Measurements from ENCODE around the gene SPTB. TPM values are rescaled to one million over a fixed set of nuclear protein-coding genes. Genes with fewer than 3 reads are reported as not detected.
A peak's percentile ranks its signal among the peaks of the same experiment; 100 is the strongest.

Gene SPTB
- total and polyA plus RNA-seq, 9 donors: 0.28 to 1.4 (median 0.68) TPM

DNA sequence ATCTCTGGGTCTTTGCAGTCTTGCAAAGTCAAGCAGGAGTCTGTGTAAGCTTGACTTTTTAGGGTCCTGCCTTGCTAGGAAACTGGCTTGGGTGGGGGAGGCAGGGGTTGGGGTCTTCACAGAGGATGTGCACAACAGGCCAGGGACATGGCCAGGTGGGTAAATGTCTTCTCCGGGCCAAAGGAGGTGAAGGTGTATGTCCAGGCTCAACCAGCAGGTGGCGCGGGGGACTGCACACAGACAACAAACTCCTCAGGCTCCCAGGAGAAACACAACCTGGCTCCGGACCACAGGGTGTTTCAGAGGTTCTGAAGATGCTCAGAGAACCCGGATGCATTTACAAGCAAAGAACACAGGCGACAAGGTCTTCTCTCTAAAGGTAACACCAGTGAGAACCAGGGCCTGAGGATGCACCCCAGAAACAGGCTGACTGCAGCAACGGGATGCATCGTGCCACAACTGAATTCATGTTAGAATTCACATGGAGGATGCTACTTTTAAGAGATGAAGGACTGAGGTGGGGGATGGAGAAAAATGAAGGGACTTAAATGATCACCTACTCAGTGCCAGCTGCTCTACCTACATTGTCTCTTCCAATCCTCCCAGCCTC is 119.5 kb downstream of the SPTB start:
- no peaks in the 10 kb centered on the region for H3K27me3 ChIP-seq
- no peaks in the 10 kb centered on the region for H3K36me3 ChIP-seq
- H3K4me1 ChIP-seq (ENCODE audit: insufficient read depth): peaks cover 35% of the 10 kb centered on the region
- H3K9me3 ChIP-seq: no peaks in the 10 kb centered on the region
- TF ChIP-seq POLR2A (IDR thresholded peaks at IDR 0.05) (no peak), CTCF (IDR thresholded peaks at IDR 0.05) (peak in 1 of 3 donors; percentile 22)
- no peak overlapping the region for H3K27ac ChIP-seq
- intact Hi-C loops (cut with DNase I): loop anchor here (2.0 to 5.0 kb wide), 4 partner anchors 53 to 88 kb away; no protein-coding TSS in a partner anchor
- peak; percentile 20 to 70 (median 50) for DNase-seq
- H3K4me3 ChIP-seq: no peak overlapping the region
- 64 to 70% (median 66%) methylated on average over 8 of the region's 8 CpGs for WGBS, 3 donors

DNA sequence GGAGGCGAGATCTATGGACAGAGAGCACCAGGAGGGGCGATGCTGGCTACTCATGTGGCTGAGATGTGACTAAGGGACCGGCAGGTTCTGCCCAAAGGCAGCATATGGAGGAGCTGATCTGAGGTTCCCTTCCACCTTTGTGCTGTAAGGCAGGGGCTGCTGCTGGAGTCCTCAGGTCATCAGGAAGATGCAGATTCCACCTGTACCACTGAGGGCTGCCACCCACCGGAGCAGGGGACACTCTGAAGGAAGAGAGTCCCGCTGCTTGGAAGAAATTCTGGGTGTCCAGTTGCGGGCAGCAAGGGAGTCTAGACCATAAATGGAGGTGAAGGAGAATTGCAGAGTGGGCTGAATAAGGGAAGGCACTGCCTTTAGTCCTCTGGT is 120.2 kb downstream of the SPTB start:
- no peak overlapping the region for H3K4me3 ChIP-seq
- H3K27me3 ChIP-seq: no peaks in the 10 kb centered on the region
- H3K4me1 ChIP-seq (ENCODE audit: insufficient read depth): peaks cover 35% of the 10 kb centered on the region
- TF ChIP-seq POLR2A (IDR thresholded peaks at IDR 0.05) (no peak), CTCF (IDR thresholded peaks at IDR 0.05) (no peak), EP300 (IDR thresholded peaks at IDR 0.05) (no peak)
- DNase-seq: peak in 1 of 5 donors; percentile 26
- WGBS, 3 donors: 93 to 96% (median 95%) methylated on average over 6 of the region's 6 CpGs
- no peaks in the 10 kb centered on the region for H3K9me3 ChIP-seq
- intact Hi-C loops (cut with DNase I): loop anchor here in 1 of 4 donors (5.0 kb wide), 1 partner anchor 42 kb away; no protein-coding TSS in a partner anchor
- H3K27ac ChIP-seq: peak overlapping the region; percentile 18 to 60
- no peaks in the 10 kb centered on the region for H3K36me3 ChIP-seq

- no peaks in the 10 kb centered on the region for H3K27me3 ChIP-seq
- H3K27ac ChIP-seq: peak overlapping the region; percentile 18 to 60
- H3K4me1 ChIP-seq (ENCODE audit: insufficient read depth): peaks cover 34% of the 10 kb centered on the region
- no peak overlapping the region for H3K4me3 ChIP-seq
- no peak for TF ChIP-seq CTCF (IDR thresholded peaks at IDR 0.05)
- 28 to 36% (median 31%) methylated on average over 7 of the region's 7 CpGs for WGBS, 3 donors
- H3K9me3 ChIP-seq: no peaks in the 10 kb centered on the region
- no peaks in the 10 kb centered on the region for H3K36me3 ChIP-seq
- intact Hi-C loops (cut with DNase I): loop anchor here in 1 of 4 donors (5.0 kb wide), 1 partner anchor 42 kb away; no protein-coding TSS in a partner anchor
- DNase-seq: peak; percentile 68 to 80 (median 75)
Observed at GRCh38 chr14:64758691-64759554, 120.8 kb downstream of the SPTB start.

- Histone ChIP-seq H3K4me1 (ENCODE audit: insufficient read depth) (peaks cover 28% of the 10 kb centered on the region), H3K27ac (peak overlapping the region; percentile 31 to 53), H3K36me3 (no peaks in the 10 kb centered on the region), H3K9me3 (no peaks in the 10 kb centered on the region), H3K27me3 (no peaks in the 10 kb centered on the region), H3K4me3 (no peak overlapping the region)
- intact Hi-C loops (cut with DNase I): loop anchor here in 1 of 4 donors (5.0 kb wide), 1 partner anchor 41 kb away; no protein-coding TSS in a partner anchor
- DNase-seq: peak in 3 of 5 donors; percentile 37 to 54 (median 39)
- 30 to 56% (median 53%) methylated on average over 3 of the region's 3 CpGs for WGBS, 3 donors
- TF ChIP-seq EP300 (IDR thresholded peaks at IDR 0.05): no peak
- TF ChIP-seq CTCF (IDR thresholded peaks at IDR 0.05): no peak
- TF ChIP-seq POLR2A (IDR thresholded peaks at IDR 0.05): no peak
Observed at GRCh38 chr14:64758025-64758521, 121.6 kb downstream of the SPTB start.
